Neural progenitor cell (in vitro differentiated cells): ENCODE data around the gene NTF3. TPM values are rescaled to one million over a fixed set of nuclear protein-coding genes. Genes with fewer than 3 reads are reported as not detected.

Experiments
- DNase-seq: peaks from one replicate; pipeline ENCODE4 v3.0.0-alpha.2; 2016; ENCODE audit warnings: low spot score
- H2AFZ ChIP-seq: fragments of 200-600 bp; sonication (generic); replicated peaks from 2 replicates; pipeline ENCODE4 v1.6.1; 2016; ENCODE audit warnings: antibody characterized with exemption
- H3F3A ChIP-seq: fragments of 200-600 bp; sonication (generic); 2 replicates; pipeline ENCODE4 v1.6.1; 2016; ENCODE audit warnings: antibody characterized with exemption, low read depth
- H3K27ac ChIP-seq: fragments of 200-600 bp; sonication (generic); 2 replicates; pipeline ENCODE4 v1.5.1; 2016; ENCODE audit warnings: mild to moderate bottlenecking
- H3K27me3 ChIP-seq: fragments of 200-600 bp; sonication (generic); 2 replicates; pipeline ENCODE4 v1.6.1; 2016; ENCODE audit warnings: mild to moderate bottlenecking, moderate library complexity
- H3K36me3 ChIP-seq: fragments of 200-600 bp; sonication (generic); 2 replicates; pipeline ENCODE4 v1.5.1; 2016
- H3K4me1 ChIP-seq: fragments of 200-600 bp; sonication (generic); 2 replicates; pipeline ENCODE4 v1.6.1; 2016; ENCODE audit warnings: mixed run types
- H3K4me2 ChIP-seq: fragments of 200-600 bp; sonication (generic); 2 replicates; pipeline ENCODE4 v1.6.1; 2016
- H3K4me3 ChIP-seq: fragments of 200-600 bp; sonication (generic); 2 replicates; pipeline ENCODE4 v1.5.1; 2016
- H3K79me2 ChIP-seq: fragments of 200-600 bp; sonication (generic); 2 replicates; pipeline ENCODE4 v1.6.1; 2016; ENCODE audit warnings: low read depth
- H3K9ac ChIP-seq: fragments of 200-600 bp; sonication (generic); 2 replicates; pipeline ENCODE4 v1.6.1; 2016
- H3K9me3 ChIP-seq: fragments of 200-600 bp; sonication (generic); 2 replicates; pipeline ENCODE4 v1.5.1; 2016; ENCODE audit warnings: low read depth
- H4K20me1 ChIP-seq: fragments of 200-600 bp; sonication (generic); 2 replicates; pipeline ENCODE4 v1.6.1; 2016; ENCODE audit warnings: low read depth
- H3K27ac Mint-ChIP-seq: 3 replicates; pipeline ENCODE4 v1.8.0; 2021; ENCODE audit warnings: mixed read lengths
- H3K27me3 Mint-ChIP-seq: 2 replicates; pipeline ENCODE4 v1.8.0; 2022; ENCODE audit warnings: low read depth, mild to moderate bottlenecking, inconsistent platforms, moderate library complexity, mixed read lengths; ENCODE audit not compliant: insufficient read depth
- H3K36me3 Mint-ChIP-seq: 3 replicates; pipeline ENCODE4 v1.8.0; 2021; ENCODE audit warnings: mixed read lengths
- H3K4me1 Mint-ChIP-seq: 3 replicates; pipeline ENCODE4 v1.8.0; 2021; ENCODE audit warnings: mixed read lengths
- H3K4me3 Mint-ChIP-seq: 3 replicates; pipeline ENCODE4 v1.8.0; 2021; ENCODE audit warnings: mild to moderate bottlenecking, moderate library complexity, mixed read lengths
- H3K9me3 Mint-ChIP-seq: 3 replicates; pipeline ENCODE4 v1.8.0; 2020; ENCODE audit warnings: mixed read lengths
- CTCF ChIP-seq: fragments of 200-600 bp; sonication (generic); IDR thresholded peaks from 2 replicates; pipeline ENCODE4 v1.5.1; 2017; ENCODE audit warnings: antibody characterized with exemption, mild to moderate bottlenecking
- EZH2 ChIP-seq: fragments of 200-600 bp; sonication (generic); IDR thresholded peaks from 2 replicates; pipeline ENCODE4 v1.6.1; 2017; ENCODE audit warnings: antibody characterized with exemption, mild to moderate bottlenecking, moderate library complexity
- EZH2phosphoT487 ChIP-seq: fragments of 200-600 bp; sonication (generic); IDR thresholded peaks from 2 replicates; pipeline ENCODE4 v1.6.1; 2017; ENCODE audit warnings: antibody characterized with exemption
- total RNA-seq: library from RNA; depleted of rRNA; stranded (reverse); fragments of >200 nt; gene quantifications from 2 replicates; pipeline ENCODE4 v1.2.3, GENCODE V29; 2015; ENCODE audit warnings: low replicate concordance

NTF3 gene
- total RNA-seq, 1 donor from 2014 or later = 6.7 TPM

GRCh38 chr12:5390174-5390799, 41.6 kb upstream of the NTF3 start:
- TF ChIP-seq EZH2 (no peak), EZH2phosphoT487 (no peak), CTCF (no peak)
- H3K4me1 Mint-ChIP-seq = no peaks in the 10 kb centered on the region
- no peaks in the 10 kb centered on the region for H3K36me3 ChIP-seq
- no peak for DNase-seq
- peaks cover 2% of the 10 kb centered on the region for H3K9me3 Mint-ChIP-seq
- H3K79me2 ChIP-seq = no peaks in the 10 kb centered on the region
- H2AFZ ChIP-seq = no peak overlapping the region
- H3K27me3 Mint-ChIP-seq = peaks cover 3% of the 10 kb centered on the region
- no peaks in the 10 kb centered on the region for H3K27me3 ChIP-seq
- no peak overlapping the region for H3K4me3 ChIP-seq
- no peak overlapping the region for H3K4me3 Mint-ChIP-seq
- H3K9ac ChIP-seq = no peak overlapping the region
- H3K4me1 ChIP-seq = no peaks in the 10 kb centered on the region
- no peaks in the 10 kb centered on the region for H4K20me1 ChIP-seq
- H3K4me2 ChIP-seq = no peak overlapping the region
- H3K27ac ChIP-seq = no peak overlapping the region
- H3K27ac Mint-ChIP-seq = no peak overlapping the region
- H3F3A ChIP-seq = no peaks in the 10 kb centered on the region
- H3K36me3 Mint-ChIP-seq = no peaks in the 10 kb centered on the region
- no peaks in the 10 kb centered on the region for H3K9me3 ChIP-seq

GRCh38 chr12:5391653-5392052, 40.3 kb upstream of the NTF3 start:
- Mint-ChIP-seq H3K9me3 (peaks cover 2% of the 10 kb centered on the region), H3K27me3 (peaks cover 3% of the 10 kb centered on the region)
- no peak overlapping the region for H2AFZ ChIP-seq

GRCh38 chr12:5392961-5393360, 38.9 kb upstream of the NTF3 start:
- H3K4me1 Mint-ChIP-seq = no peaks in the 10 kb centered on the region
- Histone ChIP-seq H3K4me2 (no peak overlapping the region), H3K79me2 (no peaks in the 10 kb centered on the region), H3K27me3 (no peaks in the 10 kb centered on the region), H3K36me3 (no peaks in the 10 kb centered on the region), H3F3A (no peaks in the 10 kb centered on the region), H3K4me1 (no peaks in the 10 kb centered on the region), H3K27ac (no peak overlapping the region), H3K9ac (no peak overlapping the region), H3K9me3 (no peaks in the 10 kb centered on the region), H2AFZ (no peak overlapping the region), H3K4me3 (no peak overlapping the region), H4K20me1 (no peaks in the 10 kb centered on the region)
- no peak for TF ChIP-seq EZH2phosphoT487
- TF ChIP-seq CTCF = no peak
- no peak for TF ChIP-seq EZH2
- DNase-seq = no peak
- peaks cover 2% of the 10 kb centered on the region for H3K9me3 Mint-ChIP-seq
- H3K36me3 Mint-ChIP-seq = no peaks in the 10 kb centered on the region
- peaks cover 3% of the 10 kb centered on the region for H3K27me3 Mint-ChIP-seq
- H3K27ac Mint-ChIP-seq = no peak overlapping the region
- H3K4me3 Mint-ChIP-seq = no peak overlapping the region

More at GRCh38 chr12:5391653-5392052, 40.3 kb upstream of the NTF3 start:
- Mint-ChIP-seq H3K36me3 (no peaks in the 10 kb centered on the region), H3K4me3 (no peak overlapping the region), H3K4me1 (no peaks in the 10 kb centered on the region), H3K27ac (no peak overlapping the region)
- Histone ChIP-seq H3K4me1 (no peaks in the 10 kb centered on the region), H3K27me3 (no peaks in the 10 kb centered on the region), H3K27ac (no peak overlapping the region), H3F3A (no peaks in the 10 kb centered on the region), H3K36me3 (no peaks in the 10 kb centered on the region), H4K20me1 (no peaks in the 10 kb centered on the region), H3K9me3 (no peaks in the 10 kb centered on the region), H3K4me3 (no peak overlapping the region), H3K79me2 (no peaks in the 10 kb centered on the region), H3K4me2 (no peak overlapping the region), H3K9ac (no peak overlapping the region)
- TF ChIP-seq EZH2phosphoT487 (no peak), EZH2 (no peak), CTCF (no peak)
- no peak for DNase-seq
